CD4-positive, alpha-beta T cell treated with Interleukin-17A for 1 hour (primary cell): ENCODE measurements around the gene ACOX2.

Experiments
- DNase-seq: peaks from one replicate; pipeline ENCODE4 v3.0.0-alpha.2; 2020

Gene ACOX2

GRCh38 chr3:58536501-58537411, at the start of gene ACOX2:
TSS of gene ACOX2 (minus strand) at chr3:58537190. CDS start at chr3:58535106, 2,084 bp downstream.
- no peak for DNase-seq

- DNase-seq: no peak
Measured at GRCh38 chr3:58585994-58586393, 49.0 kb upstream of the ACOX2 start.

GRCh38 chr3:58585005-58585786, 48.2 kb upstream of the ACOX2 start:
- DNase-seq: peak; percentile 41

GRCh38 chr3:58584690-58585004, 47.7 kb upstream of the ACOX2 start:
- DNase-seq: no peak

GRCh38 chr3:58581328-58582091, 44.5 kb upstream of the ACOX2 start:
- DNase-seq: no peak

GRCh38 chr3:58580826-58581327, 43.9 kb upstream of the ACOX2 start:
- DNase-seq: no peak

GRCh38 chr3:58578873-58579272, 41.9 kb upstream of the ACOX2 start:
- DNase-seq: no peak

- no peak for DNase-seq
Measured at GRCh38 chr3:58577269-58577821, 40.4 kb upstream of the ACOX2 start, which contains the start of gene FAM107A. TSS of gene FAM107A (minus strand) at chr3:58577391. CDS start at chr3:58569860, 7,531 bp downstream.

GRCh38 chr3:58576716-58577115, 39.7 kb upstream of the ACOX2 start:
- DNase-seq: no peak

- no peak for DNase-seq
Measured at GRCh38 chr3:58575971-58576652, 39.1 kb upstream of the ACOX2 start.

GRCh38 chr3:58574682-58575081, 37.7 kb upstream of the ACOX2 start:
- DNase-seq: no peak

- DNase-seq: no peak
Measured at GRCh38 chr3:58574106-58574505, 37.1 kb upstream of the ACOX2 start.

- DNase-seq: no peak
Measured at GRCh38 chr3:58573640-58574039, 36.6 kb upstream of the ACOX2 start.

GRCh38 chr3:58572634-58573230, 35.7 kb upstream of the ACOX2 start:
- no peak for DNase-seq

- no peak for DNase-seq
Measured at GRCh38 chr3:58572013-58572633, 35.1 kb upstream of the ACOX2 start.

GRCh38 chr3:58570851-58571250, 33.9 kb upstream of the ACOX2 start:
- DNase-seq: no peak

- DNase-seq: no peak
Measured at GRCh38 chr3:58569287-58570001, 32.5 kb upstream of the ACOX2 start.

GRCh38 chr3:58568572-58569286, 31.7 kb upstream of the ACOX2 start:
- DNase-seq: peak; percentile 65

- no peak for DNase-seq
Measured at GRCh38 chr3:58567251-58567515, 30.2 kb upstream of the ACOX2 start.
